GM12801 (cell line): ENCODE results near the gene MRPS7.

ENCODE experiments used
- CTCF ChIP-seq: IDR thresholded peaks from one replicate; pipeline ENCODE4 v1.5.1; 2011; ENCODE audit warnings: control low read depth; ENCODE audit not compliant: insufficient read length; ENCODE audit errors: extremely low read depth

The MRPS7 gene

DNA sequence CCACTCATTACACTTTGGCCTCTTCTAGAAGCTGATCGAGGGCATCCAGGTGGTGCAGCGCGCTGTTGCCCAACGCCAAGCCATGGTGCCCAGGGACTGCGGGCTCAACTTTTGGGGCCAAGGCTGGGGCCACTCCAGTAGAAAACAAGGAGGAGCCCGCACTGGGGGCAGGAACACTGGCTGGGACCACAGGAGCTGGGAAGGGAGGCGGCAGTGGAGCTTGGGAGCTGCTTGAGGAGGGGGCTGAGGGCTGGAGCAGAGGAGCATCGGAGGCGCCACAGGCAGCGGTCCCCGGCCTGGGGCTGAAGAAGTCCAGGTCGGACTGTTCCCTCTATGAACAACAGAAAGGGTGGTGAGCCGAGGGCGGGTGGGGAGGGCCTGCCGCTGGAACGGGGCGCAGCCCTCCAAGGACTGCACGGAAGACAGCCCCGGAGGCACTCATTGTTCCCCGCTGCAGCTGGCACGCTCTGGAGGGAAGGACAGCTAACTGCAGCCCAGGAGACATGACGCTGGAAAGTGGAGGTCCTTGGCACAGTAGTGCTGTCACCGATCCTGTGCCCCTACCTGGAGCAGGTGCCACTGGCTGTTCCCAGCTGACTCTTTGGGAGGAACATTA is 21.8 kb upstream of the MRPS7 start:
- no peak for TF ChIP-seq CTCF

- TF ChIP-seq CTCF = no peak
Observed at GRCh38 chr17:75240394-75241142, 21.1 kb upstream of the MRPS7 start.

GRCh38 chr17:75241143-75241430 is 20.6 kb upstream of the MRPS7 start:
- no peak for TF ChIP-seq CTCF

GRCh38 chr17:75241502-75241901 is 20.2 kb upstream of the MRPS7 start:
- no peak for TF ChIP-seq CTCF

- no peak for TF ChIP-seq CTCF
Observed at GRCh38 chr17:75241996-75242460, 19.7 kb upstream of the MRPS7 start.

GRCh38 chr17:75242461-75243042 is 19.1 kb upstream of the MRPS7 start:
- no peak for TF ChIP-seq CTCF

- no peak for TF ChIP-seq CTCF
Observed at GRCh38 chr17:75244133-75244866, 17.4 kb upstream of the MRPS7 start.
